Hematopoietic multipotent progenitor cell (in vitro differentiated cells): ENCODE results near the gene FLT3LG. TPM values are rescaled to one million over a fixed set of nuclear protein-coding genes. Genes with fewer than 3 reads are reported as not detected.
"Not testable (repeated sequence)": the region's sequence is repeated elsewhere in the genome, so short reads cannot be mapped to it uniquely, and the experiment has no call there.

ENCODE experiments used
- DNase-seq, 3 donors: peaks; one replicate each; pipeline ENCODE4 v3.0.0-alpha.2; 2011 to 2015; ENCODE audit warnings: low read depth in 2 of 3, low spot score in 2 of 3
- total RNA-seq: library from RNA; depleted of rRNA; stranded (reverse); fragments of >200 nt; gene quantifications from one replicate; pipeline ENCODE4 v1.2.3, GENCODE V29; 2012

The FLT3LG gene
- total RNA-seq, 1 donor, result 3.8 TPM

DNA sequence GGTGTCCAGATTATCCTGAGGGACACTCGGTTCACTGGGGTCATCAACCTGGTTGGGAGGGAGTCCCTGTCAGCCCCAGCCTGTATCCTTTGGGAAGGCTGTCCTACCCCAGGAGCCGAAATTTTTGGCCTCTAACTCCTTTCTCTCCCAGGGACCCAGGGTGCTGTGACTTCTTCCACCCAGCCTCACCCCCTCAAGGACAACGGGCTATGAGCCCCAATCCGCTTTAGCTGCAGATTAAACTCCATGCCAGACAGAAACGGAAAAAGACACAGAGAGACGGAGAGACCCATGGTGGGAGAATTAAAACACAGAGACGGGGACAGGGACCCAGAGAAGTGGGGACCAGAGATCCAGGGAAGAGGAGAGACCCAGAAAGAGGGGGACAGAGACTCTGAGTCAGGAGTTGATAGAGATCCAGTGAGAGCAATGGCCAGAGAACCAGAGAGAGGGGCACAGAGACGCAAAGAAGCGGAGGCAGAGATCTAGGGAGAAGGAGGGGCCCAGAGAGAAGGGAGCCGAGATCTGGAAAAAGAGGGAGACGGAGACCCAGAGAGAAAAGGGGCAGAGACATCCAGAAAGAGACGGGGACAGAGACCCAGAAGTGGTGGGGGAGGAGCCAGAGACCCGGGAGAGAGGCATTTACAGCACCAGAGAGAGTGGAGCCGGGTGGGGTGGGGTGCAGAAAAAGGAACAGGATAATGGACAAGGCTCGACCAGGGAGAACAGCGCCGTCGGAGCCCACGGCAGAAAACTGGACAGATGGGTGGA, 33.4 kb upstream of the FLT3LG start:
- DNase-seq, result no peak

GRCh38 chr19:49441210-49441959, 32.6 kb upstream of the FLT3LG start, which contains the start of gene SLC17A7:
TSS of gene SLC17A7 (minus strand) at chr19:49441527. CDS start at chr19:49441379, 148 bp downstream.
- DNase-seq, result peak in 2 of 3 donors; percentile 47 to 53

DNA sequence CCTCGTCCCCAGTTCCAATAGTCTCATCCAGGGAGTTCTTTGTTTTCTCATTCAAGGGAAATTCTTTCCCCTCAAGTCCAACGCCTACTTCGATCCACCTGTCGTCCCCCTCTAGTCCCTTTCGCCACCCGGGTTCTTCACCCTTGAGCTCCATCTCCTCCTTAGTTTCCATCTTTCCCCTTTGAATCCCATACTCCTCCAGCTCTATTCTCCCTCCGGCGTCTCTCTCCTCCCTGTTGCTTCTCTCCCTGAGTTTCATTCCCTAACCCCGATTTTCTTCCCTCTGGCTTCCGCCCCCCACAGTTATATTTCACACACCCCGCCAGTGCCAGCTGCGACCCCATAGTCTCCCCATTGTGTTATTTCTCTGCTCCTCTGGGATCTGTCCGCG, 32.1 kb upstream of the FLT3LG start:
- no peak for DNase-seq

GRCh38 chr19:49442354-49442753, 31.7 kb upstream of the FLT3LG start:
- no peak for DNase-seq

DNA sequence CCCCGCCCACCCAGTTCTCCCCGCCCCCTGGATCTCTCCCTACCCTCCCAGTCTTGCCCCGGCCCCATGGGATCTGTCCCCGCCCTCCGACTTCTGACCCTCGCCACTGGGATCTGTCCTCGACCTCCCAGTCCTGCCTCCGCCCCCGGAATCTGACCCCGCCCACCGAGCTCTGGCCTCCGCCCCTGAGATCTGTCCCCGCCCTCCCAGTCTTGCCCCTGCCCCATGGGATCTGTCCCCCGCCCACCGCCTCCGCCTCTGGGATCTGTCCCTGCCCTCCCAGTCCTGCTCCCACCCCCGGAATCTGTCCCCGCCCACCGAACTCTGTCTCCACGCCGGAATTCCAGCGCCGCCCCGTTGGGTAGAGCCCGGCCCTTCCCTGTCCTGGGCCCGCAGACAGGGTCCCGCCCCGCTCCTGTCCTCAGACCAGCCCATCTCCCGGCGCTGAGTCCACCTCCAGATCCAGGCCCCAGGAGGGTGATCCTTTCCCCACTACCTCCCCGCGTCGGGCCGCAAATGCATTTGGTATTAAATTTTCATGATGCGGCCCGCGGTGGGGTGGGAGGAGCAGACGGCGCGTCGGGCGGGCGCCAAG, 31.1 kb upstream of the FLT3LG start:
- no peak for DNase-seq

DNA sequence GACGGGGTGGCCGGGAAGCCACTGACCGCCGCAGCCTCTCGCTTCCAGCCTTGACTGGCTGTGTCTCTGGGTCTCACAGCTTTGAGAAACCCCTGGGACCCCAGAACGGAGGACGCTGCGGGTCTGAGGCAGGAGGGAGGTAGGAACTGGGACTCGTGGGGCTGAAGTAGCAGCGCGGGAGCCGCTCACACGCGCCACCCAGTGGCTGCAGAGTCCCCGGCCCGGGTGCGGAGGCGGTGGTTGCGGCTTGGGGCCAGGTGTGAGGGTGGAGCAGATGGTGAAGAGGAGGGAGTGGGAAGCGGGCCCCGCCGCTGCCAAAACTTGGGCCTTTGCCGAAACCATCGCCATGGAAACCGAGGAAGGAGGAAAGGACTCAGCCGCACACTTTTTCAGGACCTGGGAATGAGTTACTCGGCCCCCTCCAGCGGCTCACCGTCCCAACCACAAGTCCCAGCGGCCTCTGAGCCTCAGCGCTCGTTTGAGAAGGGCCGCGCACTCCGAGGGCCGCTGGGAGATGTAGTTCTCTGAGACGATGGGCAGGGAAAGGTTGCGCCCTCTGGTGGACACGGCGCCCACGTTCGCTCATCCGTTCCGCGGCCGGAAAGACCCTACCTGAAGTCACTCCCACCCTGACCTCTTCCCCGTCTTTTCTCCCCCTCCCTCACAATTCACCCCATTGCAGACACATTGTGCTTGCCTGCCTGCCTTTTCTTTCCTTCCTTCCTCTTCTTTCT, 30.5 kb upstream of the FLT3LG start:
- peak; percentile 91 to 96 (median 95) for DNase-seq

GRCh38 chr19:49444100-49444700, 29.8 kb upstream of the FLT3LG start:
- DNase-seq, result not testable (repeated sequence)

- DNase-seq, result no peak
These were observed 28.0 kb upstream of the FLT3LG start for GRCh38 chr19:49445997-49446396.

- DNase-seq, result no peak
These were observed 26.3 kb upstream of the FLT3LG start for GRCh38 chr19:49447485-49448431.

- no peak for DNase-seq
These were observed 25.6 kb upstream of the FLT3LG start for GRCh38 chr19:49448432-49448786.

DNA sequence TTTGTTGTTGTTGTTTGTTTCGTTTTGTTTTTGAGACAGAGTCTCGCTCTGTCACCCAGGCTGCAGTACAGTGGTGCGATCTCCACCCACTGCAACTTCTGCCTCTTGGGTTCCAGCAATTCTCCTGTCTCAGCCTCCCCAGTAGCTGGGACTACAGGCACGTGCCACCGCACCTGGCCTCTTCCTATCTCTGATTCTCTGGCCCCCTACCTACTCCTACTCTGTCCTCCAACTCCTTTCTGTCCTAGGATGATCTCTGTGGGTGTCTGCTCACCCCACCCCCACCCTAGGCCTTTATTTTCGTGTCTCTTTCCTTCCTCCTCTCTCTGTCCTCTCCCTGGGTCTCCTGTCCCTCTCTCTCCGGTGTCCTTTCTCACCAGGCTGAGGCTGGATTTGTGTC, 23.6 kb upstream of the FLT3LG start:
- DNase-seq, result no peak

DNA sequence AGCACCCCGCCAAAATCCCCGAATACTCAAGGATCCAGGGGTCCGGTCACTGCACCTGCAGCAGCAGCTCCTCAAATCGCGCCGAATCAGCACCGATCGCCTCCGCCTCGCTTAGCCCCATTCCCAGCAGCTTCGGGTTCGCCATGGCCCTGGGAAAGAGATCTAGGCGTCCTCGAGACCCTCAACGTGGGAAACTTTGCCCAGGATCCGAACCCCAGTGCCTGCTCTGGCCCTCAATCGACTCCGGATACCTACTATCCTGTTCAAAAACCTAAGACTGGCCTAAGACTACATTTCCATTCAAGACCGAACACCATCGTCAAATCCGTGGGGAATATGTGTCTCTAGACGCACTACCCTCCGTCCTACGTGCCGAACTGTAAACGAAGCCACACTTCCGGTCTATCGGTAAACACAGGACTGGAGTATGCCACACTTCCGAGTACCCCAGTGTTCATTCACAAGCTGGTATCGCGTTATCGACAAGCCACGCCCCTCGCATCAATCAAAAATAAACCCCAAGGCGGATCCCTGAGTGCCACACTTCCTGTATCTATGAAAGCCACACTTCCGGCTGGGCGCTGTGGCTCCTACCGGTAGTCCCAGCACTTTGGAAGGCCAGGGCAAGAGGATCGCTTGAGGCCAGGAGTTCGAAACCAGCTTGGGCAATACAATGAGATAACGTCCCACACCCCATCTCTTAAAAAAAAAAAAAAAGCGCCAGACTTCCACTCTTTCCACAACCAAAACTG, 22.4 kb upstream of the FLT3LG start, which contains the start of gene PIH1D1:
PIH1D1 (minus strand) TSS at position 385 of the 752 bp plus-strand sequence; CDS start at position 145, 240 bp downstream.
- peak; percentile 77 to 99 (median 98) for DNase-seq

GRCh38 chr19:49453013-49453756, 20.8 kb upstream of the FLT3LG start, which contains the start of gene ALDH16A1:
TSS of gene ALDH16A1 (plus strand) at chr19:49453225. CDS start at chr19:49453332, 107 bp downstream.
- peak; percentile 97 to 98 (median 98) for DNase-seq

DNA sequence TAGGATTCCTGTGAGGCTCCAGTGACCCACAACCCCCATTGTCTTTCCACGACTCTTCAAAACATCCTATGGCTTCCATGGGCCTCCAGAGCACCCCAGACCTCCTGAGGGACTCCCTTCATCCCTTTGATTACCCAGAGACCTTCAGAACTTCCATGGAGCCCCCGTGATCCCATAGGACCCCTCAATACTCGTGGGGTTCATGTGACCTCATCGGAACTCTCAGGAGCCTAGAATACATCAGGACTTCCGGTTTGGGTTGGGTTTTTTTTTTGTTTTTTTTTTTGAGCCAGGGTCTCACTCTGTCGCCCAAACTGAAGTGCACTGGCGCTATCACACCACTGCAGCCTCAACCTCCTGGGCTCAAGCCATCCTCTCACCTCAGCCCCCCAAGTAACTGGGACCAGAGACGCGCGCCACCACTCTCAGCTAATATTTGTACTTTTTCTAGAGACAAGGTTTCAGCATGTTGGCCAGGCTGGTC, 20.2 kb upstream of the FLT3LG start:
- DNase-seq, result peak in 1 of 3 donors; percentile 55

DNA sequence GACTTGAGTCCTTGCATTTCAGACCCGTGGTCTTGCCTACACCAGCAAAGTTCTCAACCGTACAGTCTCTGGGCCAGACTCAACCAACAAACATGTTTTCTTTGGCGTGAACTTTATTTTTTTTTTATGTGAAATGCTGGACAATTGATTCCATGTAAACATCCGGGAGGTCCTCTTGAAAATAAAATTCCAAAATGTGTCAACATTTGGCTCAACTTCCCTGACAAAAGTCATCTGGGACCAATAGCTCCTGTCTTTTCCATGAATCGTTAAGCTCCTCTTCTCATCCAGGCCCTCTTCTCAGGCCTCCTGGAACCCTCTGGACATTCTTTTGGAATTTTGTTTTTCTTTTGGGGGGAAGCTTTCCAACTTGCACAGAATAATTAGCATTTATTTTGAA, 18.2 kb upstream of the FLT3LG start:
- DNase-seq, result no peak

- DNase-seq, result no peak
These were observed 17.7 kb upstream of the FLT3LG start for GRCh38 chr19:49456326-49456725.

DNA sequence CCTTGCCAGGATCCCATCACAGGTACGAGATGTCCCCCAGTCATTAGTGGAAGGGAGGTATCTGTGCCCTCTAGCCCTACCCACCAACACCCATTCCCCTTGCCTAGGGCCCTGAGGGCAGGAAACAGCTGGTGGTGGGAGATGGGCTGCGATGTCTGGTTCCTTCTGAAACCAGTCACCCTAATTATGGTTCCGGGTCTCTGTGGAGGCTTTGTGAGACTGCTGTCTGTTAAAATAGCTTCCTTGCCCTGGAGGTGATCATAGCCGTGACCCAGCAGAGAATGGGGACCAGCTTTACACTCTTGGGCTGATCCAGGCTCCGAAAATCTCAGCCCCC, 15.5 kb upstream of the FLT3LG start:
- no peak for DNase-seq

GRCh38 chr19:49459388-49459787, 14.6 kb upstream of the FLT3LG start:
- DNase-seq, result no peak
